Neuronal stem cell (in vitro differentiated cells): ENCODE measurements around the gene LIFR.

Experiments used
- DNase-seq: peaks from one replicate; pipeline ENCODE4 v3.0.0-alpha.2; 2013; ENCODE audit warnings: low spot score
- H2AFZ ChIP-seq: one replicate; pipeline ENCODE4 v1.6.1; 2013; ENCODE audit warnings: mild to moderate bottlenecking, low read length, inconsistent platforms
- H2AK5ac ChIP-seq: 2 replicates; pipeline ENCODE4 v1.6.1; 2013; ENCODE audit warnings: low read depth, mild to moderate bottlenecking, inconsistent platforms, low read length, moderate library complexity, mixed read lengths
- H2BK120ac ChIP-seq: 2 replicates; pipeline ENCODE4 v1.6.1; 2013; ENCODE audit warnings: low read depth, mild to moderate bottlenecking, inconsistent platforms, low read length, moderate library complexity, mixed read lengths
- H2BK12ac ChIP-seq: one replicate; pipeline ENCODE4 v1.6.1; 2013; ENCODE audit warnings: low read length, inconsistent platforms
- H2BK15ac ChIP-seq: 2 replicates; pipeline ENCODE4 v1.6.1; 2013; ENCODE audit warnings: mild to moderate bottlenecking, low read length, inconsistent platforms, mixed read lengths
- H2BK5ac ChIP-seq: one replicate; pipeline ENCODE4 v1.6.1; 2013; ENCODE audit warnings: inconsistent platforms, mild to moderate bottlenecking, low read length, moderate library complexity
- H3K14ac ChIP-seq: one replicate; pipeline ENCODE4 v1.6.1; 2013; ENCODE audit warnings: low read length, inconsistent platforms
- H3K18ac ChIP-seq: 2 replicates; pipeline ENCODE4 v1.6.1; 2013; ENCODE audit warnings: low read length, inconsistent platforms
- H3K23ac ChIP-seq: 2 replicates; pipeline ENCODE4 v1.6.1; 2013; ENCODE audit warnings: low read depth, mild to moderate bottlenecking, mixed read lengths, low read length, inconsistent platforms; ENCODE audit not compliant: poor library complexity
- H3K27ac ChIP-seq: replicated peaks from 3 replicates; pipeline ENCODE4 v1.5.1; 2013; ENCODE audit warnings: low read length, inconsistent platforms
- H3K27me3 ChIP-seq, 3 experiments: 2 replicates each; pipeline ENCODE4 v1.6.1; 2013; ENCODE audit warnings: low read length in 3 of 3, mild to moderate bottlenecking in 2 of 3, inconsistent platforms in 1 of 3, low read depth in 1 of 3, mixed read lengths in 1 of 3, moderate library complexity in 1 of 3; ENCODE audit not compliant: control insufficient read depth in 3 of 3, insufficient read depth in 3 of 3
- H3K36me3 ChIP-seq, 2 donors: replicated peaks in 1 of 2; 2 replicates each; pipeline ENCODE4 v1.6.1; 2013; ENCODE audit warnings: low read length in 2 of 2; ENCODE audit not compliant: control insufficient read depth in 2 of 2, insufficient read depth in 2 of 2
- H3K4ac ChIP-seq: 2 replicates; pipeline ENCODE4 v1.6.1; 2013; ENCODE audit warnings: inconsistent platforms, mild to moderate bottlenecking, low read length, moderate library complexity
- H3K4me1 ChIP-seq, 2 donors: 1 replicate in 1 of 2; 2 replicates in 1 of 2; pipeline ENCODE4 v1.6.1; 2013; ENCODE audit warnings: low read length in 2 of 2, low read depth in 1 of 2; ENCODE audit not compliant: control insufficient read depth in 2 of 2, insufficient read depth in 1 of 2
- H3K4me2 ChIP-seq: one replicate; pipeline ENCODE4 v1.6.1; 2013; ENCODE audit warnings: mild to moderate bottlenecking, low read length, inconsistent platforms; ENCODE audit not compliant: insufficient read depth, poor library complexity, severe bottlenecking
- H3K4me3 ChIP-seq, 2 donors: 2 replicates each; pipeline ENCODE4 v1.5.1; 2013; ENCODE audit warnings: low read length in 2 of 2, mild to moderate bottlenecking in 2 of 2, inconsistent platforms in 1 of 2, moderate library complexity in 1 of 2
- H3K79me1 ChIP-seq: one replicate; pipeline ENCODE4 v1.6.1; 2013; ENCODE audit warnings: low read depth, mild to moderate bottlenecking, inconsistent platforms, low read length, moderate library complexity
- H3K9ac ChIP-seq: one replicate; pipeline ENCODE4 v1.6.1; 2013; ENCODE audit warnings: mild to moderate bottlenecking, low read depth, low read length, inconsistent platforms; ENCODE audit not compliant: poor library complexity
- H3K9me3 ChIP-seq, 2 donors: replicated peaks in 1 of 2; 2 replicates each; pipeline versions ENCODE3 to v1.6.1; 2013; ENCODE audit warnings: low read length in 2 of 2, mild to moderate bottlenecking in 2 of 2, inconsistent platforms in 1 of 2, low read depth in 1 of 2, mixed read lengths in 1 of 2, moderate library complexity in 1 of 2; ENCODE audit not compliant: control insufficient read depth in 2 of 2, insufficient read depth in 1 of 2
- H4K8ac ChIP-seq: one replicate; pipeline ENCODE4 v1.6.1; 2013; ENCODE audit warnings: low read depth, mild to moderate bottlenecking, inconsistent platforms, low read length, moderate library complexity
- H4K91ac ChIP-seq: one replicate; pipeline ENCODE4 v1.6.1; 2013; ENCODE audit warnings: low read length, low read depth, mild to moderate bottlenecking, inconsistent platforms; ENCODE audit not compliant: poor library complexity
- WGBS, 2 donors: extraction: QIAGEN DNeasy Blood & Tissue Kit; methylation state at CpG; one replicate each; pipeline ENCODE4 v1.1.7; 2013; ENCODE audit warnings: missing lambda C conversion rate in 2 of 2, mixed read lengths in 1 of 2; ENCODE audit not compliant: insufficient read length in 2 of 2, insufficient replicate concordance in 1 of 2; ENCODE audit errors: extremely low coverage in 2 of 2; 5-methylcytosine and 5-hydroxymethylcytosine counted together

The LIFR gene

DNA sequence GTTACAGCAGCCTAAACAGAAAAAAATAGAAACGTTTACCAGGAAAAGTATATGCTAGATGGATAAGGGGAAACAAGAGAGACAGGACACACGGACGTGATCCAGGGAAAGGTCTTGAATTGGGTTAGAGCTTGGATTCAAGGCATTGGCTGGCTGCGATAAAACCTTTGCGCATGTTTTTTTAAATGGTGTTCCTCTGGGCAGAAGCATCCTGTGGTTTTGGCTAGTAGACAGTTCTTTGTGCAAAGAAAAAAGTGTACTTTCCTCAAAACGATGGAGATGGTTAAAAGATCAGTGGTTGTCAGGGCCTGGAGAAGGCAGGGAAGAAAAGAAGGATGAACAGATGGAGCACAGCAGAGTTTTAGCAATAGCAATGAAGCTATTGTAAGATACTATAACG is 37.5 kb upstream of the LIFR start:
- Histone ChIP-seq H2AK5ac (no peak overlapping the region), H3K4ac (no peak overlapping the region), H3K4me2 (no peak overlapping the region), H4K8ac (no peak overlapping the region), H2BK12ac (no peak overlapping the region), H3K4me3 (no peak overlapping the region), H3K4me1 (peaks cover 0 to 9% of the 10 kb centered on the region in 2 donors), H3K9me3 (no peaks in the 10 kb centered on the region), H3K14ac (no peak overlapping the region), H2BK15ac (no peak overlapping the region), H4K91ac (no peak overlapping the region), H2BK120ac (no peak overlapping the region), H2AFZ (no peak overlapping the region), H3K18ac (no peak overlapping the region), H3K36me3 (no peaks in the 10 kb centered on the region), H2BK5ac (no peak overlapping the region), H3K9ac (no peak overlapping the region), H3K79me1 (no peaks in the 10 kb centered on the region), H3K27ac (no peak overlapping the region), H3K23ac (no peak overlapping the region), H3K27me3 (no peaks in the 10 kb centered on the region)
- no CpG with 5 or more reads among the region's 7 CpGs for WGBS, 2 donors
- no peak for DNase-seq

DNA sequence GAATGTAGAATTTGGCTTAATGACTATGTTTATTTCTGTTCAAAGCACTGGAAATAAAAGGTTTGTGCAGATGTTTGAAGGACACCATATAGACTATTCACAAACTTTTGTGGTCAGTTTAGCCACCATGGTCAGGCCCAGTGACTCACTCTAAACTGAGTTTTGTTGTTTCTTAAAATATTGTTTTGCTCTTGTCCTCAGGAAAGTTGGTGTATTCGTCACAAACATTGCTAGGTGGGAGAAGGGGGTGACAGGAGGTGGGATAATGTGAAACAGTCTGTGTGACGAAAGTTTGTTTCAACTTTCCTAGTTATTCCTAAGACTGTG is 35.0 kb upstream of the LIFR start:
- no peak overlapping the region for H3K23ac ChIP-seq
- H3K4me3 ChIP-seq: no peak overlapping the region
- H4K8ac ChIP-seq: no peak overlapping the region
- no peak overlapping the region for H3K27ac ChIP-seq
- H3K14ac ChIP-seq: no peak overlapping the region
- DNase-seq: no peak
- no peak overlapping the region for H3K18ac ChIP-seq
- no peaks in the 10 kb centered on the region for H3K79me1 ChIP-seq
- no peak overlapping the region for H2BK15ac ChIP-seq
- H3K9ac ChIP-seq: no peak overlapping the region
- no peak overlapping the region for H4K91ac ChIP-seq
- no peaks in the 10 kb centered on the region for H3K27me3 ChIP-seq
- no peak overlapping the region for H2BK12ac ChIP-seq
- no peak overlapping the region for H2BK5ac ChIP-seq
- no peak overlapping the region for H3K4me2 ChIP-seq
- no peak overlapping the region for H2AFZ ChIP-seq
- no CpG with 5 or more reads among the region's 2 CpGs for WGBS, 2 donors
- H2BK120ac ChIP-seq: no peak overlapping the region
- H2AK5ac ChIP-seq: no peak overlapping the region
- no peaks in the 10 kb centered on the region for H3K36me3 ChIP-seq
- no peak overlapping the region for H3K4ac ChIP-seq
- H3K9me3 ChIP-seq: no peaks in the 10 kb centered on the region
- peaks cover 0 to 5% of the 10 kb centered on the region in 2 donors for H3K4me1 ChIP-seq

DNA sequence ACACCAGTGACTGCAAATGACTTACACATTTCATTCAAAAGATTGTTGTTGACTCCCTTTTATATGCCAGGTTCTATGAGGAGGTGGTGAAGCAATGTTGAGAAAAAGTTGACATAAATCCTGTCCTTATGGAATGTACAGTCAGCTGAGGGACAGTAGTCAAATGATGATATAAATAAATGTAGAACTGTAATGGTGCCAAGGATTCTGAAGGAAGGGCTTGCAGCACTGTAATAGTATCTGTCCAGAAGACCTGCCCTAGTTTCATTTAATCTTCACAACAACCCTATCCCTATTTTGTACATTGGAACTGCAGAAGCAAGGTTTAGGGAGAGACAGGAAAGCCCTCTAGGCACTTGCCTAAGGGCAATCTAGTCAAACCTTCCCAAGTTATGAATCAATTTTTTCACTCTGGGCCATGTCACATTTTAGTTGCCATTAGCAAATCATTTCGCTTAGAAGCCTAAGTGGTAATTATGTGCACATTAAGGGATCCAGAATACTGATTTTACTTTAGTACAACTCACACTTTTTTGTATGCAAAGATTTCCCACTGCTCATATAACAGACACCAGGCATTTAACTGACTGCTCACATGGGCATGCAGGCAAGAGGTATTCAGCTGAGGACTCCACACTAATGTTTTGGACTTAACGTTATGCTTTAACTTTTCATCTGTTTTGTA is 34.5 kb upstream of the LIFR start:
- Histone ChIP-seq H3K27ac (no peak overlapping the region), H3K9me3 (no peaks in the 10 kb centered on the region), H3K4ac (no peak overlapping the region), H2BK12ac (no peak overlapping the region), H2BK15ac (no peak overlapping the region), H3K4me2 (no peak overlapping the region), H2AK5ac (no peak overlapping the region), H3K79me1 (no peaks in the 10 kb centered on the region), H4K8ac (no peak overlapping the region), H2BK5ac (no peak overlapping the region), H3K9ac (no peak overlapping the region), H4K91ac (no peak overlapping the region), H3K18ac (no peak overlapping the region), H3K14ac (no peak overlapping the region), H3K23ac (no peak overlapping the region), H2BK120ac (no peak overlapping the region), H2AFZ (no peak overlapping the region), H3K4me1 (peaks cover 0 to 5% of the 10 kb centered on the region in 2 donors), H3K36me3 (no peaks in the 10 kb centered on the region), H3K27me3 (no peaks in the 10 kb centered on the region), H3K4me3 (no peak overlapping the region)
- DNase-seq: no peak
- WGBS, 2 donors: no CpG with 5 or more reads among the region's 2 CpGs

DNA sequence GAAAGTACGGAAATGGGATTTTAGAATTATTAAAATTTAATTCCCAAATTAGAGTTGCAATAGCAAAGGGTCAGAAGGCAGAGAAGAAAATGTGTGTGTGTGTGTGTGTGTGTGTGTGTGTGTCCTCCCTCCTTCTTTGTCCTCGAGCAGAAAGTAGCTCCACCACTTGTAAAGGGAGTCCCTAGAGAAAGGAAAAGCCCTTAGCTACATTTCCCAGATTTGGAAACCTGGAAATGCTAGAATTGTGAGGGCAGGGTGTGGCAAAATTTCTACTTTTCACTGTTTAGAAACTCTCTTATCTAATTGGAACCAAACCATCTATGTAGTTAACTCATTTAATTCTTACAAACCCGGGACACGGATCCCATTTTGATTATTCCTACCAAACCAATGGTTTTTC is 33.2 kb upstream of the LIFR start:
- H3K4me3 ChIP-seq: no peak overlapping the region
- H3K9ac ChIP-seq: no peak overlapping the region
- no peaks in the 10 kb centered on the region for H3K27me3 ChIP-seq
- H2AK5ac ChIP-seq: no peak overlapping the region
- H4K91ac ChIP-seq: no peak overlapping the region
- no peak overlapping the region for H3K23ac ChIP-seq
- no peak overlapping the region for H2BK12ac ChIP-seq
- H3K4me1 ChIP-seq: no peaks in the 10 kb centered on the region
- no peak overlapping the region for H2BK120ac ChIP-seq
- H3K36me3 ChIP-seq: no peaks in the 10 kb centered on the region
- no peak overlapping the region for H3K27ac ChIP-seq
- no peak overlapping the region for H3K4ac ChIP-seq
- no peak overlapping the region for H2AFZ ChIP-seq
- WGBS, 2 donors: 100% methylated on average over 1 of the region's 4 CpGs; no CpG with 5 or more reads in 1 of the 2 donors
- H3K18ac ChIP-seq: no peak overlapping the region
- H3K79me1 ChIP-seq: no peaks in the 10 kb centered on the region
- H4K8ac ChIP-seq: no peak overlapping the region
- no peak overlapping the region for H2BK5ac ChIP-seq
- no peak overlapping the region for H3K14ac ChIP-seq
- H3K9me3 ChIP-seq: no peaks in the 10 kb centered on the region
- no peak for DNase-seq
- H2BK15ac ChIP-seq: no peak overlapping the region
- no peak overlapping the region for H3K4me2 ChIP-seq
